GM18868 (cell line): ENCODE measurements around the gene GJC2.

Experiments used
- ATAC-seq: cut with Tn5 transposase; IDR thresholded peaks from one replicate; pipeline ENCODE4 v1.9.1; 2021; ENCODE audit warnings: mild to moderate bottlenecking, moderate library complexity; ENCODE audit not compliant: unreplicated experiment

The GJC2 gene

GRCh38 chr1:228156515-228156881 lies 6.8 kb downstream of the GJC2 start:
- no peak for ATAC-seq

GRCh38 chr1:228156941-228157728 lies 7.4 kb downstream of the GJC2 start:
- ATAC-seq: no peak

GRCh38 chr1:228157729-228158126 lies 8.0 kb downstream of the GJC2 start:
- ATAC-seq: no peak

- no peak for ATAC-seq
These were observed 8.6 kb downstream of the GJC2 start for GRCh38 chr1:228158151-228159007.

- no peak for ATAC-seq
These were observed 9.4 kb downstream of the GJC2 start for GRCh38 chr1:228159008-228159665.

- no peak for ATAC-seq
These were observed 10.6 kb downstream of the GJC2 start for GRCh38 chr1:228160201-228160761.

- no peak for ATAC-seq
These were observed 11.6 kb downstream of the GJC2 start for GRCh38 chr1:228161362-228161761.

- no peak for ATAC-seq
These were observed 12.1 kb downstream of the GJC2 start for GRCh38 chr1:228161866-228162265.

- no peak for ATAC-seq
These were observed 12.7 kb downstream of the GJC2 start for GRCh38 chr1:228162286-228163006.

GRCh38 chr1:228163007-228163753 lies 13.4 kb downstream of the GJC2 start:
- ATAC-seq: no peak

- ATAC-seq: no peak
These were observed 14.2 kb downstream of the GJC2 start for GRCh38 chr1:228163776-228164519.

- ATAC-seq: no peak
These were observed 15.0 kb downstream of the GJC2 start for GRCh38 chr1:228164561-228165371.

- peak; percentile 78 for ATAC-seq
These were observed 15.8 kb downstream of the GJC2 start, which contains the start of gene IBA57 for GRCh38 chr1:228165372-228166169. Gene IBA57, plus strand, starts transcription at chr1:228165804. Its CDS starts 13 bp downstream, at chr1:228165817.

GRCh38 chr1:228166170-228166936 lies 16.6 kb downstream of the GJC2 start:
- ATAC-seq: peak; percentile 19

- ATAC-seq: no peak
These were observed 19.0 kb downstream of the GJC2 start for GRCh38 chr1:228168563-228169270.

- ATAC-seq: no peak
These were observed 19.6 kb downstream of the GJC2 start for GRCh38 chr1:228169345-228169744.
